HCT116 (cell line): ENCODE results near the gene SLC22A23.

ENCODE experiments used
- ATF3 ChIP-seq: IDR thresholded peaks from 2 replicates; pipeline ENCODE4 v1.6.1; 2012
- CTCF ChIP-seq, 3 experiments: fragments of 200-600 bp in 1 of 3; sonication (generic) in 1 of 3; IDR thresholded peaks in 2 of 3; conservative IDR thresholded peaks in 1 of 3; 2 replicates each; pipeline ENCODE4 v1.5.1; 2012 to 2017; ENCODE audit warnings: low read depth in 2 of 3, low read length in 2 of 3, antibody characterized with exemption in 1 of 3, borderline replicate concordance in 1 of 3, control low read depth in 1 of 3, mild to moderate bottlenecking in 1 of 3, mixed read lengths in 1 of 3, mixed run types in 1 of 3, moderate library complexity in 1 of 3; ENCODE audit not compliant: insufficient read depth in 1 of 3
- EZH2 ChIP-seq: fragments of 200-600 bp; sonication (generic); IDR thresholded peaks from 2 replicates; pipeline ENCODE4 v1.6.1; 2017; ENCODE audit warnings: antibody characterized with exemption, mixed run types
- EZH2phosphoT487 ChIP-seq: fragments of 200-600 bp; IDR thresholded peaks from 2 replicates; pipeline ENCODE4 v1.6.1; 2018; ENCODE audit warnings: antibody characterized with exemption, borderline replicate concordance
- POLR2A ChIP-seq: IDR thresholded peaks from 2 replicates; pipeline ENCODE4 v1.7.0; 2011; ENCODE audit warnings: borderline replicate concordance; ENCODE audit not compliant: insufficient read depth, insufficient read length; ENCODE audit errors: extremely low read depth
- POLR2AphosphoS5 ChIP-seq: IDR thresholded peaks from 2 replicates; pipeline ENCODE4 v1.6.1; 2011; ENCODE audit warnings: mild to moderate bottlenecking, low read depth, low read length, moderate library complexity
- REST ChIP-seq: IDR thresholded peaks from 2 replicates; pipeline ENCODE4 v1.6.1; 2012; ENCODE audit warnings: low read depth
- SIN3A ChIP-seq: IDR thresholded peaks from 2 replicates; pipeline ENCODE4 v1.6.1; 2012; ENCODE audit warnings: low read depth
- SP1 ChIP-seq: IDR thresholded peaks from 2 replicates; pipeline ENCODE4 v1.6.1; 2012; ENCODE audit warnings: low read depth
- SRF ChIP-seq: IDR thresholded peaks from 2 replicates; pipeline ENCODE4 v1.6.1; 2012; ENCODE audit warnings: low read depth
- YY1 ChIP-seq: IDR thresholded peaks from 2 replicates; pipeline ENCODE4 v1.6.1; 2011; ENCODE audit warnings: low read length, low read depth, moderate library complexity, mild to moderate bottlenecking; ENCODE audit not compliant: insufficient replicate concordance; ENCODE audit errors: extremely low read depth
- ZBTB33 ChIP-seq: IDR thresholded peaks from 2 replicates; pipeline ENCODE4 v1.6.1; 2011; ENCODE audit warnings: mild to moderate bottlenecking, low read length, moderate library complexity; ENCODE audit not compliant: insufficient replicate concordance; ENCODE audit errors: extremely low read depth
- ZFX ChIP-seq: fragments of 450-650 bp; IDR thresholded peaks from 2 replicates; pipeline ENCODE4 v1.6.1; 2017

- no peak for TF ChIP-seq CTCF (IDR thresholded peaks at IDR 0.05 in 2 of 3, conservative IDR thresholded peaks at IDR 0.05 in 1 of 3; ENCODE audit: borderline replicate concordance in 1 of 3, insufficient read depth in 1 of 3, low read depth in 2 of 3, low read length in 2 of 3)
- no peak for TF ChIP-seq SP1
- no peak for TF ChIP-seq REST
- no peak for TF ChIP-seq EZH2
- no peak for TF ChIP-seq ZBTB33
- no peak for TF ChIP-seq POLR2A
- TF ChIP-seq SRF: no peak
- TF ChIP-seq SIN3A: no peak
- TF ChIP-seq POLR2AphosphoS5: no peak
- TF ChIP-seq ATF3: no peak
- no peak for TF ChIP-seq EZH2phosphoT487
- TF ChIP-seq ZFX: no peak
- TF ChIP-seq YY1: no peak
Observed at GRCh38 chr6:3258201-3258600, 198.6 kb downstream of the SLC22A23 start.
